ENCODE results near the gene CANT1.
A peak's percentile ranks its signal among the peaks of the same experiment; 100 is the strongest.

The CANT1 gene

DNA sequence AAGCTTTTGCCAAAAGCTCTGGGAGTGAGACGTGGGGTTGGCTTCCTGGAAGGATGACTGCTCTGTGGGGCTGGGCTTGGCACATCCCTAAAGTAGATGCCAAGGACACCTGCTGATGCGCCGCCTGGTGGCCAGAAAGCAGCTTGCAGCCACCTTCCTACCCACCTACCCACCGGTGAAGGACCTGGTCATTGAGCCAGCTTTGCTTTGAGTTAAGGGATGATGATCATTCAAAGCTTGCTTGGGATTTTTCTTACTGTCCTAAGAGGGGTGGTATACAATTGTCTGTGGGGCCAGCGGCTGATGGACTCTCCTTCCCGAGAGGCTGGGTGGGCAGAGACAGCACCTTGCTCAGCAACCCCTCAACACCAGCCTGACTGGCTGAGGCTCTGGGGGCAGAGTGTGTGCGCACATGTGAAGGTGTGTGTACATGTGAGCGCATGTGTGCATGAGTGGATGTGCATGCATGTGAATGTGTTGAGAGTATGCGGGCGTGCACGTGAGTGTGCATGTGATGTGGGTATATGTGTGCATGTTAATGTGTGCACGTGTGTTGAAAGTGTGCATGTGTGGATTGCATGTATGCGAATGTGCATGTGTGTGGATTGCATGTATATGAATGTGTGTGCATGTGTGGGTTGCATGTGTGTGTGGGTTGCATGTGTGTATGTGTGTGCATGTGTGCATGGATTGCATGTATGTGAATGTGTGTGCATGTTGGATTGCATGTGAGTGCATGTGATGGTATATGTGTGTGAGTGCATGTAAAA, 33.0 kb upstream of the CANT1 start:
- H3K4me3 ChIP-seq (ENCODE audit: low read depth, low read length) = no peak overlapping the region
- DNase-seq (ENCODE audit: low read depth) = peak; percentile 50
- no peak for TF ChIP-seq MYC (IDR thresholded peaks at IDR 0.05; ENCODE audit: low read depth, low read length)
- TF ChIP-seq, protein P1, sequence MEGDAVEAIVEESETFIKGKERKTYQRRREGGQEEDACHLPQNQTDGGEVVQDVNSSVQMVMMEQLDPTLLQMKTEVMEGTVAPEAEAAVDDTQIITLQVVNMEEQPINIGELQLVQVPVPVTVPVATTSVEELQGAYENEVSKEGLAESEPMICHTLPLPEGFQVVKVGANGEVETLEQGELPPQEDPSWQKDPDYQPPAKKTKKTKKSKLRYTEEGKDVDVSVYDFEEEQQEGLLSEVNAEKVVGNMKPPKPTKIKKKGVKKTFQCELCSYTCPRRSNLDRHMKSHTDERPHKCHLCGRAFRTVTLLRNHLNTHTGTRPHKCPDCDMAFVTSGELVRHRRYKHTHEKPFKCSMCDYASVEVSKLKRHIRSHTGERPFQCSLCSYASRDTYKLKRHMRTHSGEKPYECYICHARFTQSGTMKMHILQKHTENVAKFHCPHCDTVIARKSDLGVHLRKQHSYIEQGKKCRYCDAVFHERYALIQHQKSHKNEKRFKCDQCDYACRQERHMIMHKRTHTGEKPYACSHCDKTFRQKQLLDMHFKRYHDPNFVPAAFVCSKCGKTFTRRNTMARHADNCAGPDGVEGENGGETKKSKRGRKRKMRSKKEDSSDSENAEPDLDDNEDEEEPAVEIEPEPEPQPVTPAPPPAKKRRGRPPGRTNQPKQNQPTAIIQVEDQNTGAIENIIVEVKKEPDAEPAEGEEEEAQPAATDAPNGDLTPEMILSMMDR (IDR thresholded peaks at IDR 0.05; ENCODE audit: low read depth, low read length) = peak; percentile 80

DNA sequence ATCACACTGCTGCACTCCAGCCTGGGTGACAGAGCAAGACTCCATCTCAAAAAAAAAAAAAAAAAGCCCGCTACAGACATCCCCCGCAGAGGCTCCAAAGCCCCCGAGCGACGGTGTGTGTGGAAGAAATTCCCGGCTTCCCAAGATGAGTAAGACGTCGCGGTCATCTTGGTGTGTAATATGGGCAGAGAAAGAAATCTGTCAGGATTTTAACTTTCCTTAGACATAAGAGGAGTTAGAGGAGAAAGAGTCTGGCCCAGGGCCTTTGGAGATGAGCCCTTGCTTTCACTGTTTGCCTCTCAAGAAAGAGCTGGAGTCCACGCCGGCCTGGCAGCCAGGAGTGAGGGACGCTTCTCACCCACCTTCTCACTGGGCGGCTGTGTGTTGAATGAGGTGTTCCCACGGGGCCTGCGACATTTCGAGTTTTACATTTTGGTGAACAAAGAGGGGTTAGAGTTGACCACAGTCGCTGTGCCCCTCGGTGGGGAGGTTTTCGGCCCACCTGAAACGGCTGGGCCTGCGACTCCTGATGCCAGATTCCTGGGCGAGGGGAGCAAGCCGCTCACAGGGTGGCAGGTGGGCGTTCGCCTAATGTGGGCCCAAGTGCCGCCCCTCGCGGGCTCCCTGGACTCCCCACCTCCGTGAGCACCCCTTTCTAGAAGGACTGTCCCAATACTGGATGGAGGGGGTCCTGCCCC, 32.3 kb upstream of the CANT1 start:
- DNase-seq (ENCODE audit: low read depth) = no peak
- TF ChIP-seq, protein P2, sequence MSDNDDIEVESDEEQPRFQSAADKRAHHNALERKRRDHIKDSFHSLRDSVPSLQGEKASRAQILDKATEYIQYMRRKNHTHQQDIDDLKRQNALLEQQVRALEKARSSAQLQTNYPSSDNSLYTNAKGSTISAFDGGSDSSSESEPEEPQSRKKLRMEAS (IDR thresholded peaks at IDR 0.05; ENCODE audit: low read depth, low read length) = no peak
- TF ChIP-seq, protein P1 (IDR thresholded peaks at IDR 0.05; ENCODE audit: low read depth, low read length) = no peak
- H3K4me3 ChIP-seq (ENCODE audit: low read depth, low read length) = no peak overlapping the region

DNA sequence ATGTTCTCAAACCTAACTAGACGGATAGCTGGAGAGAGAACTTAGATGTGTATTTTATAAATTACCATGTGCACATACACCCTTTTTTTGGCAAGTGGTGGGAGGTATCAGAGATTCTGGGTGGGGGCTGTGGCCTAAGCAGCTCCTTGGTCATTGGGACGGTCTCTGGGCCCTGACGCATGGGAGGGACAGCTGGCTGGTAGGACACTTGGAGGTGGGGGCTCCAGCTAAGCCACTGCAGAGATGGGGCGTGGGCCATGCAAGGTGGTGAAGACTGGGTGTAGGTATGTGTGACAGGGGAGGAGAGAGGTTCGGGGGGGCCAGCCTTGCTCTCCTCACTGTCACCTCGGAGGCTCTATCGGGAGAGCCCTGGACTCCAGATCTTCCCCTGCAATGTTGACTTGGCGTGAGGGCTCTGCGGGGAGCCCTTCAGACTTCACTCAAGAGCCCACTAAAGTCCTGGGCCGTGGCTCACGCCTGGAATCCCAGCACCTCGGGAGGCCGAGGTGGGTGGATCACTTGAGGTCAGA, 31.5 kb upstream of the CANT1 start:
- TF ChIP-seq, protein P2 (IDR thresholded peaks at IDR 0.05; ENCODE audit: low read depth, low read length) = no peak
- TF ChIP-seq, protein P1 (IDR thresholded peaks at IDR 0.05; ENCODE audit: low read depth, low read length) = no peak
- no peak for TF ChIP-seq MYC (IDR thresholded peaks at IDR 0.05; ENCODE audit: low read depth, low read length)
- no peak for DNase-seq (ENCODE audit: low read depth)
- H3K4me3 ChIP-seq (ENCODE audit: low read depth, low read length) = no peak overlapping the region

DNA sequence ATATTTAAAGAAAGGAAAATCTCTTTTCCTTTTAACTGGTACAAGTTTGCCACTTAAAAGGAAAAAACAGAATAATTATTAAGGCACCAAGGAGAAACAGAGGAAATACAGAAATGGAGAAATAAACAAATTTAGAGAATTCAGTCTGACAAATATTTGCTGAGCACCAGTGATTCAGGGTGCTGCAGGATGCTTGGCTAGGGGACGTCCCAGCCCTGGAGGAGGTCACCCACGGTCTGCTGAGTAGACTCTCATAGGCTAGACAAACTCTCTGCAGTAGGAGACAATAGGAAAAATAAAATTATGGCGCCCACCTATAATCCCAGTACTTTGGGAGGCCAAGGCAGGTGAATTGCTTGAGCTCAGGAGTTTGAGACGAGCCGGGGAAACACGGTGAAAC, 30.3 kb upstream of the CANT1 start:
- DNase-seq (ENCODE audit: low read depth) = no peak
- no peak overlapping the region for H3K4me3 ChIP-seq (ENCODE audit: low read depth, low read length)
- TF ChIP-seq, protein P2 (IDR thresholded peaks at IDR 0.05; ENCODE audit: low read depth, low read length) = no peak
- TF ChIP-seq, protein P1 (IDR thresholded peaks at IDR 0.05; ENCODE audit: low read depth, low read length) = no peak
- no peak for TF ChIP-seq POLR2A (IDR thresholded peaks at IDR 0.05; ENCODE audit: extremely low read depth, insufficient read length)
- no peak for TF ChIP-seq MYC (IDR thresholded peaks at IDR 0.05; ENCODE audit: low read depth, low read length)

DNA sequence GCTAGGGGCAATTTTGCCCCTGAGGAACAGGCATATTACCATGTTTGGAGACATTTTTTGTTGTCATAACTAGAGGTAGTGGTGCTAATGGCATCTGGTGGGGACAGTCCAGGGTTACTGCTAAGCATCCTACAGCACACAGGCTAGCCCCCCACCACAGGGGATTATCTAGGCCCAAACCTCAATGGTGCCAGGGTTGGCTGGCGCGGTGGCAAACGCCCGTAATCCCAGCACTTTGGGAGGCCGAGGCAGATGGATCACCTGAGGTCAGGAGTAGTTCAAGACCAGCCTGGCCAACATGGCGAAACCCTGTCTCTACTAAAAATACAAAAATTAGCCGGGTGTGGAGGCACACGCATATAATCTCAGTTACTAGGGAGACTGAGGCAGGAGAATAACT, 29.6 kb upstream of the CANT1 start:
- DNase-seq (ENCODE audit: low read depth) = no peak
- H3K4me3 ChIP-seq (ENCODE audit: low read depth, low read length) = no peak overlapping the region
- TF ChIP-seq MYC (IDR thresholded peaks at IDR 0.05; ENCODE audit: low read depth, low read length) = no peak
- TF ChIP-seq, protein P1 (IDR thresholded peaks at IDR 0.05; ENCODE audit: low read depth, low read length) = no peak
- TF ChIP-seq, protein P2 (IDR thresholded peaks at IDR 0.05; ENCODE audit: low read depth, low read length) = no peak
- TF ChIP-seq POLR2A (IDR thresholded peaks at IDR 0.05; ENCODE audit: extremely low read depth, insufficient read length) = no peak

All from NB4 (cell line).